ENCODE data around the gene FHOD3.
"Not testable (repeated sequence)": the region's sequence is repeated elsewhere in the genome, so short reads cannot be mapped to it uniquely, and the experiment has no call there.

Gene FHOD3

DNA sequence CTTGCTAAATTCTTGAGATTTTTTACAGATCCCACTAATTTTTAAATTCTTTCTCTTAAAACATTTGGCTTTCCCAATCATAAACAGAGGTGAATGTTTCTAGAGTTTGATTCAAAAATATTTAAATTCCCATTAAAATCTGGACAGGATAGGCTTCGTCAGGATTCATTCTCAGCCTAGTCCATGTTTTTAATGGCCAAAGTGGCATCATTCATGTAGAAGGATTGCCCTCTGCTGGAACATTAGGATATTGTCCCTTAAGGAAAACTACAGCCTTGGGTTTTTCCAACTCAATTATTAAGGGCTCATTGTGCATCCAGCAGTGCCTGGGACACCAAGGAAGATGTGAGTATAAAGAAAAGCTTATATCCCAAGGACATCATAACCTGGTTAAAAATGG, 459.6 kb downstream of the FHOD3 start:
- DNase-seq (ENCODE audit: low read depth): peak; percentile 79

DNA sequence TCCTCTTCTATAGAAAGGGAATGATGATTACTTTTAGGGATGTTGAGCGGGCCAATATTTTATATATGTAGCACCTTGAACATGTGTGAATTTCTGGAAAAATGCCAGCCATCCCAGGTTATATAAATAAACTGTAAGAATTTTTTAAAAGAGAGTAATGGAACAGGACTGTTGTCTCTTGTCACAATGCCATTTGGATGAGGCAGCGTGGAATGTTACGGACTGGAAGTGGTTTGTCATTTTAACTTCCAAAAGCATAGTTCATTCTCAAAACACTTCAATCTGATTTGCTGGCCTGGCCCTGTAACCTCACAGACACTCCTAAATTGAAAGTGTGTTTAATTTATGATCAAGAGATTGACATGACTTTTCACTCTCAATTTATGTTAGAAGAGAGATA, 460.5 kb downstream of the FHOD3 start:
- peak; percentile 83 for DNase-seq (ENCODE audit: low read depth)

DNA sequence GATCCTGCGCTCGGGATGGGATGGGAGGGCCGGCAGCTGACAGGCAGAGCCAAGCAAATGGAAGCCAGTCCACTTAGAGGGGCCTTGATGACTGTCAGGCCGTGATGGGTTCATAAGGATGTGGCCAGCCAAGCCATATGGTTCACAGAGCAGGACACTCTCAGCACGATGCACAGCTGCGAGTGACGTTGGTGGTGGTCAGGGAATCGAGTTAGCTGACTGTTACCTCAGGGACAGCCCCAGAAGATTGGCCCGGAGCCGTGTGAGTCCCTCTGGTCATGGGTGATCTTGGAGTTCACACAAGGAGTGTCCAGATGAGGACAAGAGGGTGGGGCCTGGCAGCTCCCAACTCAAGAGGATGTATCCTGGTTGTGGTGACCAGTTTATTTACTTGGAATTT, 461.1 kb downstream of the FHOD3 start:
- peak; percentile 48 for DNase-seq (ENCODE audit: low read depth)

DNA sequence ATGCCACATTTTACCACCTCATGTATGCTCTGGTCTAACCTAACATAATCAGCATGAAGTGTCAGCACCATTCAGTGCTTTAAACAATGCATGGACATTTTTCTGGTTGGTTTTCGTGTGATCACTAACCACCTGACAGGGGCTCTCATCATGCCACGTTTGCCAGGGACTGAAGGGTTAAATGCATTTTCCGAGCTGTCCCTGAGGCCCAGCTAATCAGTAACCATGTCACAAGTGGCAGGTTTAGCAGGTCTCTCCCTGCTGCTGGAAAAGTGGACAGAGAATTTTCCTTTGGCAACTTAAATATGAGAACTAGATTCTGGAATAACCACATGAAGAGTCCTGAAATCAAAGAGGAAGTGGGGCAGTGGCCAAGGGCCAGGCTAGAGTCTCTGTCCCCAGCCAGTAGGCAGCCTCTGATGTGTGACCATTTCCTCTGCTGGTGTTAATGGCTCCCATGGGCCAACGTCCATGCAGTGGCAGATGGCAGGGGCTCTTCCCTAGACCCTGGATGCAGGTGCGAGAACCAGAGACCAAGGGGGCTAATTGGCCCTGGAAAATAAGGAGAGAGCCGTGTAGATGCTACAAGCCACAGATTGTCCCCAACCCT, 461.8 kb downstream of the FHOD3 start:
- DNase-seq (ENCODE audit: low read depth): no peak

DNA sequence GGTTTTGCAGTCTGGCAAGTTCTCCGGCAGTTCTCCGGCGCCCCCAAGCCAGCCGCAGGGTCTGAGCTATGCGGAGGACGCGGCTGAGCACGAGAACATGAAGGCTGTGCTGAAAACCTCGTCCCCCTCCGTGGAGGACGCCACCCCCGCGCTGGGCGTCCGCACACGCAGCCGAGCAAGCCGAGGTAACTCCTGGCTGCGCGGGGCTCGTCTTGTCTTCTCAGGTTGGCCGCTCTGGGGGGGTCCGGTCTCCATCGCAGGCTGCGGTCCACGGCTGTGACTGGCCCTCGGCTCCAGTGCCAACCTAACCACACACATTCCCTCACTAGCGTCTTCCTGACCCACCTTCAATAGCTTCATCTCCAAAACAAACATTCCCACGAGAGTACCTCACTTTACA, 463.1 kb downstream of the FHOD3 start:
- no peak for DNase-seq (ENCODE audit: low read depth)

DNA sequence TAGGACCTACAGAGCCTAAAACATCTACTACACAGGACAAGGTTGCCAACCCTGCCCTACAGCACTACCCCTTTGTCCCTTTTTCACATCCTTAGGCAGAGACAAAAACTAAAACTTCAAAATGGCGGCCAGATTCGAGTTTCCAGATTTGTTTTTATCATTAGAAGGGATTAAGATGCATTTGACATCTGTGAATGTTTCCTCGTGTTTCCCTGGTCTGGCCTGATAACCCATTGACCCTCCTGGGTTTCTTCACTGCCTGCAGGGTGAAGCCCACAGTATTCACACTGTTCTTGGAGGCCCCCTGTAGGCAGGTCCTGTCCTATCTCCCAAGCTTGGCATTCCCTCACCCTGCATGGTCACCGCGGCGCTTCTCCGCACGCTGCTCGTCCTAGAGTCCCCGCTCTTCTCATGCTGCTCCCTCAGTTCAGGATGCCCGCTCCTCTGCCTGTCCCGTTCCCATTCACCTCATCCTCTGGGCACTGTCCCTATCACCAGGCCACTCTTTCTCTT, 463.7 kb downstream of the FHOD3 start:
- no peak for DNase-seq (ENCODE audit: low read depth)

DNA sequence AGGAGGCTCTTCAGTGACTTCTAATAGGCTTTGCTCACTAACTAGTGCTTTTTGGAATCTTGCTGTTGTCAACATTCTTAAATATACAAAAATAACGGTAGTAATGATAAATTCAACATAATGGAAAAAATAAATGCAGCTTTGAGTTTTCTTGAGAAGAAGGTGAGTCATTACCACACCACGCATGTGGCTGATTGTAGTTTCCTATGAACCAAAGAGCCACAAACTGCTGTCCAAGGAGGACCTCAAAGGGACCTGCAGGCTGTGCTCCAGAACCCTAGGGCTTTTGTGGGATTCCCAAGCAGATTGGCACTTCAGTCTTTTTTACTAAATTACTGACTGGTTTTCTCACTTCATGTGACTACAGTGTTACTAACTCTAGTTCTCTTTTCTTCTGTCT, 464.6 kb downstream of the FHOD3 start:
- DNase-seq (ENCODE audit: low read depth): peak; percentile 31

DNA sequence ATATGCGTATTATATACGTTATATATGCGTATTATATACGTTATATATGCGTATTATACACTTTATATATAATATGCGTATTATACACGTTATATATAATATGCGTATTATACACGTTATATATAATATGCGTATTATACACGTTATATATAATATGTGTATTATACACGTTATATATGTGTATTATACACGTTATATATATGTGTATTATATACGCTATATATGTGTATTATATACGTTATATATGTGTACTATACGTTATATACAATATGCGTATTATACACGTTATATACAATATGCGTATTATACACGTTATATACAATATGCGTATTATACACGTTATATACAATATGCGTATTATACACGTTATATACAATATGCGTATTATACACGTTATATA, 465.5 kb downstream of the FHOD3 start:
- DNase-seq (ENCODE audit: low read depth): not testable (repeated sequence)

DNA sequence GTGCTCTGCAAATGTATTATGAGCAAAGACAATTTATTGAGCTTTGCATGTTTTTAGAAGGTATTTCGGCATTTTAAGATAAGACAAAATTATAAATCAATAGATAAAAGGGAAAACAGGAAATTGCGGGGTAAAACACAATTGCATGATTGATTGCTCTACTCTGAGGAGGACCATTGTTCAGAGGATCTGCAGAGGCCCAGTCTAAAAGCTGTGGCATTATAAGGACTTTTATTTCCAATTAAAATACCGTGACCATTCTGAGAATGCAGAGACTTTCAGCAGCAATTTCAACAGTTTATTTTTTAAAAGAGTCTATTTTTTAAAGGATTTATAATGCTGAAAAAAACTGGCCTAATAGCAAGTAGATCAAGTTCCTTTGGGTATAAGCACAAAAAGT, 469.3 kb downstream of the FHOD3 start:
- DNase-seq (ENCODE audit: low read depth): no peak

DNA sequence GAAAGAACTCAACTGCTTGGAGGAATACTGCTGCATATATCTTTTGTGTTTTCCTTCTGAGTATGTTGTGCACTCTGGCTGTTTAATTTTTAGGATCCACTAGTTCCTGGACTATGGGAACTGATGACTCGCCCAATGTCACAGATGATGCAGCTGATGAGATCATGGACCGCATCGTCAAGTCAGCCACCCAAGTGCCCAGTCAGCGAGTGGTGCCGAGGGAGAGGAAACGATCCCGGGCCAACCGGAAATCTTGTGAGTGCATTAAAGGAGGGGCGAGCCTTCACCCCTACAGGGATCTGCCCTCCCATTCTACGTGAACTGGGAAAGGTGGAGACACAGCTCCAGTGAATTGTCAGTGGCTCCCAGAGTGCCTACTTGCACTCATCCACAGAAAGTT, 471.7 kb downstream of the FHOD3 start:
- DNase-seq (ENCODE audit: low read depth): peak; percentile 53

DNA sequence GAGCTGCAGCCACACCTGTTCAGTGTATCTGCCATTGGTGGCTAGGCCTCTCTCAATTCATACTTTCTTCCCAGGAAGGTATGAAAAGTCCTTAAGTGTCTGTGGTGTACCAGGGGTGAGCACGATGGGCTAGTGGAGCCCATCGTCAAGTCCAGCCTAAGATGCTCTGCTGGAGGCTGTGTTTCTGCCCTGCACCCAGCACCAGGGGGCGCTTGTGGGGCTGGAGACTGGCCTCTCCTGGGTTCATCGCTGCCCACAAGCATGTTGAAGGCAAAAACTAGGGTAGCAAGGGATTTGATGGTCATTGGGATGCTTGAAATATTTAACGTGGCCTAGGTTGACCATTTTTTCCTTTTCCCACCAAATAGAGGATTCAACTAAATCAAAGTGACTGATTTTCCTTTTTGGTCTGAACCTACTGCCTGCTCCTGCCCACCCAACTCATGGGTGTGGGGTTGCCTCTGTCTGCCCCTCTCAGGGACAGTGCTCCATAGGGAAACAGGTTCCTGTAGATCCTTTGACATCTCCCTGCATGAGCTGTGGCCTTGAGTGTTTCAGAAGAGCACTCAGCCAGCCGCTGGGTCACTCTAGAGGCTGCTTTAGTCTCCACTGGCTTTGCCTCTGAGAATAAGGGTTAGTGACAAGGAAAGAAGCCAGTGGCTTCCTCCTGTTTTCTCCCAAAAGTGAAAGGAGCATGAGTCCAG, 472.2 kb downstream of the FHOD3 start:
- DNase-seq (ENCODE audit: low read depth): no peak

DNA sequence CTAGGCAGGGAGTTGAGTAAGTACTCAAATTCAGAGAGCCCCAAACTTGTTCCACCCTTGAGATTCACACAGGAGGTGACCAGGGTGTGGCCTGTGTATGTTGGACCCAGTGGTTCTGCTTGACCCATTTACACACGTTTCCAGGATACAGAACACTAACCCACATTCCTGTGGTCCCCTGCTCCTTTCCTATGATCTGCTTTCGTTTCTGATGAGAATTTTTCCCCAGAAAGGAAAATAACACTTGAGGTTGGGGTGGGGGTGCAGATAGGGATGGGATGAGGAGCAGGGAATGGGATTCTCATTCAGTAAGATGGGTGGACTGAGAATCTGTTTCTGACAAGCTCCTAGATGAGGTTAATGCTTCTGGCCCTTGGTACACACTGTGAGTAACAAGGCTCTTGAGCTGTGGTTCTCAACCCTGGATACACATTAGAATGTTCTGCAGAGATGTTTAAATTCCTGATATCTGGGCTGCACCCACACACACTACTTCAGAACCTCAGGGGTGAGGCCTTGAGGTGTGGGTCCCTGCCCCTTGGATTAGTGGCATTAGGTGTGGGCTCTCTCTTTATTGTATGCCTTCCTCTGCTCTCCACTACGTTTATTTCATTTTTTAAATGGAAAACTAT, 472.9 kb downstream of the FHOD3 start:
- DNase-seq (ENCODE audit: low read depth): no peak

DNA sequence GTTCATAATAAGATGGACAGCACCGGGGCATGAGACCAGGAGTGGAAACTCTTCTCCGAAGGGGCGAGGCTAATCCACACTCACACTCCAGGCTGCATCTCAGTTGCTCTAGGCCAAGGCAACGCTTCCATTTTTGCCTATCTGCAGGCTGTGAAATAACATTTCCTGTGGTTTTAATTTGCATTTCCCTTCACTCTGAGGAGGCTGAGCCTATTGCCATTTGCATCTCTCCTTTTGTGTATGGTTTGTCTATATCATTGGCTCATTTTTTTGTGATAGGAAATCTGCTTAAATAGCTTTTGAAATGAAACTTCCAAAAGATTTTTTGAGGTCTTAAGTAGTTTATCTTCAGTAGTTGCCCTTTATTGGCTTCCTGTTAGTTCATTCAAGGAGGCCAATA, 473.7 kb downstream of the FHOD3 start:
- no peak for DNase-seq (ENCODE audit: low read depth)

DNA sequence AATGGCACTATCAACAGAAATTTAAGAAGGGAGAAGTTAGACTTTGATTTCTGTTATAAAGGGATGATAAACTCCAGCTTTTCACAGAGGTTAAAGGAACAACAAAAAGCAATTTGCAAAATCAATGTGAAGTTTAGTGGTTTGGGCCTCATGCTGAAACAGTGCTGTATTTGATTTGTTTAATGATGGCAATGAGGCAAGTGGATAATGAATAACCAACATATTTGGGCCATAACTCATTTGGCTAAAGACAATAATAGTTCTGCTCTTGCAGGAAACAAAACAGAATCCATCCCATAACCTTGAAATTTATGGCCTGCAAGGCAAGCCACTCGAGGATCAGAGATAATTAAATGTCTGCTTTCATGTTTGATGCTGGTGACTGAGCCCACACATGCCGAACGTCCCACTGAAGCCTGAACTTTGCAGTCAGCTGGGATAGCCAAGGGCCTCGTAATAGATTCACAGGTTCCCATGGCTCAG, 474.8 kb downstream of the FHOD3 start:
- DNase-seq (ENCODE audit: low read depth): peak; percentile 86

DNA sequence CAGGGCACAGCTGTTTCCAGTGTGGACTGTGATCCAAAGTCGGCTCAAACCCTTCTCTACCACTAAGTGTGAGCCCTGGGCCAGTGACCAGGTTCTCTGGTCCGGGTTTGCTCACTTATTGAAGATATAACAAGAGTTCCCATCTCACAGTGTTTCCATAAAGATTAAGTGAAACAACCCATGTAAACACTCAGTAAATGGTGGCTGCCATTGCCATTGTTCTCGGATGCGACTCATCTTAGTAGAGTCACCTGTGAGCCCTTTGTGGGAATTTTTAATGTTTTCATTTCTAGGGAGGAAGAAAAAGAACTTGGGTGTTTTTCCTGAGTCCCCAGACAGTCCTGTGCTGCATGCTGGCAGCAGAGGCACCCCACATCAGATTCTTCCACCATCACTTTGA, 477.9 kb downstream of the FHOD3 start:
- no peak for DNase-seq (ENCODE audit: low read depth)

DNA sequence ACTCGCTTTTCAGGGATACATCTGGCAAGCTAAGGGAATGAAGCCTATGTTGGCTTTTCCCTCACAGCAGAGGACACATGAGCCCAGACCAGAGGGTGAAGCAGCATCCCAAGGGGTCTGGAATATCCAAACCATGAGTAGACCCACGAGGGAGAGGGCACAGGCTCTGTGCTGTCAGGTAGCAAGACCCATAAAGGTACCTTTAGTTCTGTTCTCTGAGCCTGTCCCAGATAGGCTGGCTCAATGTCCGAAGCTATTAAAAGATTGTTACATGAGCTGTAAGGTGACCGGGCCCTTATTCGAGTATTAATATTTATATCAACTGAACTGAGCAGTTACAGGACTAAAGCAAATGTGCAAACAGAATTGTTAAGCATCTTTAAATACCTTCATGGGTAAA, 479.1 kb downstream of the FHOD3 start:
- no peak for DNase-seq (ENCODE audit: low read depth)

DNA sequence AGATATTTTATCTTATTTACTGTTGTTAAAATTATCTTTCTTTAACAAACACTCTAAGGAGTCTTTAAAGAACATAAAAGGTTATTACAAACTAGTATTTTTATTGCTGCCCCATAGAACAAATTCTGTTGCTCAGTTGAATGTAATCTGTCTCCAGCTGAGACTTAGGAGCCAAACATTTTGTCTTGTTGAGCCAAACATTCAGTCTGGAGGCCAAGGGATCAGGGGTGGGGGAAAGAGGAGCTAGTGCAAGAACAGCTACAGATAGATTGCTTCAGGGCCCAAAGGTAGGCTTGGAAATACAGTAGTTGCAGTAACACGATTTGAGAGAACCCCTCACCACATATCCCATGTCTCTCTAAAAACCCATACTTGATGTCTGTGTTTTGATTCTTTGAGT, 480.1 kb downstream of the FHOD3 start:
- no peak for DNase-seq (ENCODE audit: low read depth)

DNA sequence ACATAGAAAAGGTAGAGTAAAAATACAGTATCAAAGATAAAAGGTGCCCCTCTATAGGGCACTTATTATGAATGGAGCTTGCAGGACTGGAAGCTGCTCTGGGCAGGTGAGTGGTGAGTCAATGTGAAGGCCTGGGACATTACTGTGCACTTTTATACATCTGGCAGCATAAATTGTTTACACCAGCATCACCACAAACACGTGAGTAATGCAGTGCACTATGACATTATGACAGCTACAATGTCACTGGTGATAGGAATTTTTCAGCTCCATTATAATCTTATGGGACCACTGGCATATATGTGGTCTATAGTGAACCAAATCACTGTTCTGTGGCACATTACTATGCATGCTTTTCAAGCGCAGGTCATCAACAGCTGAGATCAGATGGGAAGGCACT, 483.2 kb downstream of the FHOD3 start:
- DNase-seq (ENCODE audit: low read depth): peak; percentile 34

DNA sequence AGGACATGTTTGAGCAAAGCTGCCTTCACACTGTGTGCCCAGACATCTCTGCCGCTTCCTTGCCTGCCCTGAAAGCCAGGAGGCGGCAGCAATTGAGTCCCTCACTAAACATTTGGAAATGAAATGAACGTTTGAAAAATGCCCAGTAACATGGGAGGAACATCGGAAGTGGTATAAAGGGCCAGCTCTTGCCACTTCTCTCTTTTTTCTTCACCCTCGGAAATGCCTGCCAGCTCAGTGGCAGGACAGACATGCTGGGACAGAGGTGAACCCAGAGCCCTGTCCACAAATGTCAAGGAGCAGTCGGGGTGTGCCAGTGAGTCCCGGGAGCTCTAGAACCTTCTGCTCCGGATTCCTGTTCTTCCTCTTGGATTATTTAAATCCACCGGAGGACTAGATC, 485.2 kb downstream of the FHOD3 start:
- DNase-seq (ENCODE audit: low read depth): no peak

DNA sequence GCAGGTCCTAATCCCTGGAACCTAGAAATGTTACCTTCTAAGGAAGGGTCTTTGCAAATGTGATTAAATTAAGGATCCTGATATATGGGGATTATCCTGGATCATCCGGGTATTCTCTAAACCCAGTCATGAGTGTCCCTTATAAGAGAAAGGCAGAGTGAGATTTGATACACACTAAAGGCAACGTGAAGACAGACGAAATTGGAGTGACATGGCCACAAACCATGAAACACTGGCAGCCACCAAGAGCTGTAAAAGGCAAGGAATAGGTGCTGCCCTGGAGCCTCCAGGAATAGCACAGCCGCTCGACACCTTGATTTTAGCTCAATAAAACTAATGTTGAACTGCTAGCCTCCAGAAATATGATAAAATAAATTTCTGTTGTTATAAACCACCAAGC, 486.3 kb downstream of the FHOD3 start:
- DNase-seq (ENCODE audit: low read depth): no peak

DNA sequence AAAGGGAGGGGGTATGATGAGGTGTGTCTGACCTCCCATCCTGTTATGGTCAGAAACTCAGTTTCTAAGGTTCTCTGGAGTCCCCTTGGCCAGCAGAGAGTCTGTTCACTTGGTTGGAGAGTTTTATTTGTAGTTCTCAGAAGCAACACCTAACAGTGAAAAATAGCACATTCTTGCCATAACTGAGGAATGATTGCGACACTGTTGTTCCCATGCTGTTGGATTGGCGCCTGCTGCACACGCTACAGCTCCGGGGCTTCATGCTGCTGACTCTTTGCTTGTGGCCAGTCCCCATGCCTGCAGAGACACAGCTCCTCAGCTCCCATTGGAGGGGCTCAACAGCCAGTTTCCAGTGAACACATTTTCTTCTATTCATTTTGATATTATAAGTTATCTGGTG, 489.2 kb downstream of the FHOD3 start:
- DNase-seq (ENCODE audit: low read depth): peak; percentile 89

DNA sequence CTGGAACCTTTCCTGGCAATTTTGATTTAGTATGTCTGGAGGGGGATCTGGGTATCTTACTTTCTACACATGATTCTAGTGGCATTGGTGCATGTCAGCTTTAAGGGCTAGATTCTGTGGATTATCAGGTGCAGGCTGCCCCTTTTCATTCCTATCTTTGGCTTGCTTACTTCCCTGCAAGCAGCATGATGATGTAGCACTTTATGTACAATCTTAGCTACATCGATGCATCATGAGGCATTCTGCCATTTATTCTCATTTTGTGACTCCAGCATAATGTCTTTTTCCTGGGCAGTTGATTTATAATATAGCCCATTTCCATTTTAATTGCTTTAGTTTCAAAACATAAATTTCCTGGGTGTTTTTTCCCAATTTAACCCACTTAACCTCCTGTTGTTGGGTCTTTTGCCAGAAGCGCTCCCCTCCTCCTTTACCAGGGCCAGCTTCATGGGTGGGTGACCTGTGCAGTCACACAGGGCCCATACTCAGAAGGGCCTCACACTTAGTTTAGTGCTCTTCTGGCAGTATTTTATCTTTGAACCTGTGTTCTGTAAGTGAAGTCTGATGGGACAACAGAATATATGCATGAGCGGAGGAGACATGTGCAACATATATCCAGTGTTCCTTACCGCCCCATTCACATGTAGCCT, 495.2 kb downstream of the FHOD3 start:
- DNase-seq (ENCODE audit: low read depth): no peak

Measured in EH (cell line).